ENCODE measurements around the gene CCDC51. TPM values are rescaled to one million over a fixed set of nuclear protein-coding genes. Genes with fewer than 3 reads are reported as not detected.
A peak's percentile ranks its signal among the peaks of the same experiment; 100 is the strongest.

Gene CCDC51
- total and polyA plus RNA-seq, 2 of the 13 experiments (the other 11 are each of a cell fraction or from before 2014, with no cell fraction given) = 18.1 to 29.4 TPM

GRCh38 chr3:48439820-48440589 lies at the start of gene CCDC51, which contains the start of gene TMA7 (continued):
- TF ChIP-seq NFIC (IDR thresholded peaks at IDR 0.05; ENCODE audit: low read length) (no peak), ZNF484 (CRISPR knock-in tag; IDR thresholded peaks at IDR 0.05; ENCODE audit: borderline replicate concordance, low read depth) (no peak), ZNF710 (CRISPR knock-in tag; IDR thresholded peaks at IDR 0.05; ENCODE audit: borderline replicate concordance) (no peak), ZNF782 (CRISPR knock-in tag; IDR thresholded peaks at IDR 0.05; ENCODE audit: borderline replicate concordance) (no peak; the same call in 1 of the 2 replicates), HMGXB4 (CRISPR knock-in tag; IDR thresholded peaks at IDR 0.05; ENCODE audit: borderline replicate concordance in 1 of 2, low read depth in 1 of 2) (peak; percentile 78 to 87; a peak in 2 of 4 replicates), NFE2L2 (IDR thresholded peaks at IDR 0.05; ENCODE audit: low read length) (no peak), MTA1 (CRISPR knock-in tag; IDR thresholded peaks at IDR 0.05; ENCODE audit: borderline replicate concordance) (peak; percentile 61; the same call in 1 of the 2 replicates), ZNF629 (CRISPR knock-in tag; conservative IDR thresholded peaks at IDR 0.05) (no peak), ZNF576 (CRISPR knock-in tag; IDR thresholded peaks at IDR 0.05) (peak; percentile 85; the same call in 1 of the 2 replicates), ARID4A (CRISPR knock-in tag; IDR thresholded peaks at IDR 0.05; ENCODE audit: borderline replicate concordance) (peak; percentile 91), HMGA1 (CRISPR knock-in tag; conservative IDR thresholded peaks at IDR 0.05) (no peak), ZSCAN30 (CRISPR knock-in tag; IDR thresholded peaks at IDR 0.05) (no peak), ZNF18 (CRISPR knock-in tag; IDR thresholded peaks at IDR 0.05; ENCODE audit: insufficient replicate concordance) (no peak), MAF1 (CRISPR knock-in tag; IDR thresholded peaks at IDR 0.05; ENCODE audit: borderline replicate concordance) (no peak), THAP7 (CRISPR knock-in tag; IDR thresholded peaks at IDR 0.05) (0 out of 2 replicates have a peak, but pooled peaks have one; percentile 18), ZNF546 (CRISPR knock-in tag; conservative IDR thresholded peaks at IDR 0.05) (no peak; the same call in 1 of the 2 replicates)

All from HepG2 (cell line).